ENCODE data around the gene CRABP1.
"Not testable (repeated sequence)": the region's sequence is repeated elsewhere in the genome, so short reads cannot be mapped to it uniquely, and the experiment has no call there.

Gene CRABP1

GRCh38 chr15:78368651-78369050, 28.5 kb downstream of the CRABP1 start:
- no peak for DNase-seq (ENCODE audit: low read depth, low spot score)
- H3K27ac ChIP-seq = no peak overlapping the region

GRCh38 chr15:78369161-78369560, 29.0 kb downstream of the CRABP1 start:
- no peak overlapping the region for H3K27ac ChIP-seq
- DNase-seq (ENCODE audit: low read depth, low spot score) = no peak

GRCh38 chr15:78370013-78370412, 29.9 kb downstream of the CRABP1 start:
- no peak for DNase-seq (ENCODE audit: low read depth, low spot score)
- H3K27ac ChIP-seq = no peak overlapping the region

- DNase-seq (ENCODE audit: low read depth, low spot score) = no peak
- no peak overlapping the region for H3K27ac ChIP-seq
Observed at GRCh38 chr15:78372880-78373279, 32.7 kb downstream of the CRABP1 start.

- peak overlapping the region; percentile 40 for H3K27ac ChIP-seq
- DNase-seq (ENCODE audit: low read depth, low spot score) = peak; percentile 64
Observed at GRCh38 chr15:78374436-78375393, 34.6 kb downstream of the CRABP1 start.

- DNase-seq (ENCODE audit: low read depth, low spot score); H3K27ac ChIP-seq: not testable (repeated sequence)
Observed at GRCh38 chr15:78380143-78380542, 40.0 kb downstream of the CRABP1 start.

- no peak overlapping the region for H3K27ac ChIP-seq
- DNase-seq (ENCODE audit: low read depth, low spot score) = no peak
Observed at GRCh38 chr15:78382114-78382880, 42.1 kb downstream of the CRABP1 start.

- H3K27ac ChIP-seq = no peak overlapping the region
- DNase-seq (ENCODE audit: low read depth, low spot score) = no peak
Observed at GRCh38 chr15:78384651-78385050, 44.5 kb downstream of the CRABP1 start.

GRCh38 chr15:78387246-78388037, 47.3 kb downstream of the CRABP1 start:
- H3K27ac ChIP-seq = no peak overlapping the region
- no peak for DNase-seq (ENCODE audit: low read depth, low spot score)

GRCh38 chr15:78388865-78389264, 48.7 kb downstream of the CRABP1 start:
- DNase-seq (ENCODE audit: low read depth, low spot score) = no peak
- no peak overlapping the region for H3K27ac ChIP-seq

- no peak for DNase-seq (ENCODE audit: low read depth, low spot score)
Observed at GRCh38 chr15:78389322-78389721, 49.2 kb downstream of the CRABP1 start.

GRCh38 chr15:78389738-78390137, 49.6 kb downstream of the CRABP1 start:
- H3K27ac ChIP-seq = no peak overlapping the region
- no peak for DNase-seq (ENCODE audit: low read depth, low spot score)

More at GRCh38 chr15:78389322-78389721, 49.2 kb downstream of the CRABP1 start:
- H3K27ac ChIP-seq = no peak overlapping the region

- no peak overlapping the region for H3K27ac ChIP-seq
- no peak for DNase-seq (ENCODE audit: low read depth, low spot score)
Observed at GRCh38 chr15:78390242-78390641, 50.1 kb downstream of the CRABP1 start.

GRCh38 chr15:78390826-78391225, 50.7 kb downstream of the CRABP1 start:
- DNase-seq (ENCODE audit: low read depth, low spot score) = no peak

GRCh38 chr15:78391781-78392180, 51.6 kb downstream of the CRABP1 start:
- DNase-seq (ENCODE audit: low read depth, low spot score) = no peak
- H3K27ac ChIP-seq = no peak overlapping the region

More at GRCh38 chr15:78390826-78391225, 50.7 kb downstream of the CRABP1 start:
- H3K27ac ChIP-seq = no peak overlapping the region

GRCh38 chr15:78392430-78392829, 52.3 kb downstream of the CRABP1 start:
- H3K27ac ChIP-seq = no peak overlapping the region
- DNase-seq (ENCODE audit: low read depth, low spot score) = peak; percentile 20

- H3K27ac ChIP-seq = no peak overlapping the region
- no peak for DNase-seq (ENCODE audit: low read depth, low spot score)
Observed at GRCh38 chr15:78393137-78393536, 53.0 kb downstream of the CRABP1 start.

GRCh38 chr15:78394026-78394425, 53.9 kb downstream of the CRABP1 start:
- no peak for DNase-seq (ENCODE audit: low read depth, low spot score)
- no peak overlapping the region for H3K27ac ChIP-seq

- DNase-seq (ENCODE audit: low read depth, low spot score) = no peak
- H3K27ac ChIP-seq = no peak overlapping the region
Observed at GRCh38 chr15:78394981-78395616, 54.9 kb downstream of the CRABP1 start.

Data from epithelial cell of prostate (primary cell).